ENCODE results near the gene NCLN.
"Not testable (repeated sequence)": the region's sequence is repeated elsewhere in the genome, so short reads cannot be mapped to it uniquely, and the experiment has no call there.

Gene NCLN

DNA sequence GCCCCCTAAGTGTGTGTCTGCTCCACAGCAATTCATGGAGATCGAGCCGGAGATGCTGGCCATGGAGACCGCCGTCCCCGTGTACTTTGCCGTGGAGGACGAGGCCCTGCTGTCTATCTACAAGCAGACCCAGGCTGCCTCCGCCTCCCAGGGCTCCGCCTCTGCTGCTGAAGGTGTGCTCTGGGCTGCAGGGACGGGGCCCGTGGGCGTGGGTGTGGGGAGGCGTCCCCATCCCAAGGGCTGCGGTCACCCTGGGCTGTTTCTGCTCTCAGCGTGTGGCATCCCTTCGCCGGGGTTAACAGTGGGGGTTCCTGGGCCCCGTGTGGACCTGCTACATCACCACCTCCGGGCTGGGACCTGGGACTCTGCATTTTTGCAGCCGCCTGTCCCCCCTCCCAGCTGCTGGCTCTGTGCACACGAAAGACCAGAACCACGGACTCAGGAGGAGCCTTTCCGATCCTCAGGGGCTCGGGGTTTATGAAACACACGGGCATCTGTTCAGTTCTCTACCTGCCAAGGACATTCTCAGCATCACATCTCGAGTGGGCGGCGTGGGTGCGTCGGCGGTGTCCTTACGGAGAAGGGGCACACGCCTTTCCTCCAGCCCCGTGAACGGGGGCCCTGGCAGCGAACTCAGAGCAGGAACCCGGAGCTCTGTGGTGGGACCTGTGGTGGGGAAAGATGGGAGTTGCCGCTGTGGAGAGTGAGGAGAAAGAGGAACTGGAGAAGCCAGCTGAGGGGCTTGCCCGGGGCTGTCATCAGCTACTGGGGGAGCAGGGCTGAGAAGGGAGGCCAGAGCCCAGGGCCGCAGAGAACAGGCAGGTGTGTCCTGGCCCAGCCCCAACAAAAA, 7.8 kb downstream of the NCLN start:
- Histone ChIP-seq H3K9me3 (no peaks in the 10 kb centered on the region), H3K36me3 (replicated peaks) (peaks cover 33% of the 10 kb centered on the region), H3K27me3 (ENCODE audit: low read depth) (no peaks in the 10 kb centered on the region), H3K4me1 (no peaks in the 10 kb centered on the region; the same call in 1 of the 2 replicates), H3K4me3 (no peak overlapping the region)
- DNase-seq (ENCODE audit: low spot score in 2 of 2): no peak
- in situ Hi-C loops (cut with MboI; ENCODE audit: low sequenced_read_pairs): no loop called here

DNA sequence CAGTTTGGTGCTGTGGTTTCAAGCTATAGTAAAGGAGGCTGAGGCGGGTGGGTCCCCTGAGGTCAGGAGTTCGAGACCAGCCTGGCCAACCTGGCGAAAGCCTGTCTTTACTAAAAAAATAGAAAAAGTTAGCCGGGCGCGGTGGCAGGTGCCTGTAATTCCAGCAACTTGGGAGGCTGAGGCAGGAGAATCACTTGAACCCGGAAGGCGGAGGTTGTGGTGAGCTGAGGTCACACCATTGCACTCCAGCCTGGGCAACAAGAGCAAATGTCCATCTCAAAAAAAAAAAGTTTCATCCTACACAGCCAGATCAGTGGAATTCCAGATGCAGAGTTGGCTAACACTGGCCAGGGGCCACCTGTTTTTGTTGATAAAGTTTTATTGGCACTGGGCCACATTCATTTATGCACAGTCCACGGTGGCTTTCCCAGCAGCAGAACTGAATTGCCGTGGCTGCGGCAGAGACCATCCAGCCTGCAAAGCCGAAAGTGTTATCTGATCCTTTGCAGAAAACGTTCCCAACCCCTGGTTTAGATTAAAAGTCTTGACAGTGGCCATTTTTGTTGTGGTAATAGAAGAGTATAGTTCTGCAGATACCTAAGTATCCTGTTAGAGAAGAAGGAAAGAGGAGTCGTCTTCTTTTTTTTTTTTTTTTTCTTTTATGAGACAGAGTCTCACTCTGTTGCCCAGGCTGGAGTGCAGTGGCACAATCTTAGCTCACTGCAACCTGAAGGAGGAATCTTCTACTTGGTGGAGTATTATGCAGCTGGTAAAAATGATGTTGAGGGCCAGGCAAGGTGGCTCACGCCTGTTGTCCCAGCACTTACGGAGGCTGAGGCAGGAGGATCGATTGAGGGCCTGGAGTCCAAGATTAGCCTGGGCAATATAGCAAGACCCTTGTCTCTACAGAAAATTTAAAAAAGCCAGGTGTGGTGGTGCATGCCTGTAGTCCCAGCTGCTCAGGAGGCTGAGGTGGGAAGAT, 8.7 kb downstream of the NCLN start:
- DNase-seq (ENCODE audit: low spot score in 2 of 2): no peak
- Histone ChIP-seq H3K36me3 (replicated peaks) (peaks cover 33% of the 10 kb centered on the region), H3K27me3 (ENCODE audit: low read depth) (no peaks in the 10 kb centered on the region), H3K4me1 (no peaks in the 10 kb centered on the region; the same call in 1 of the 2 replicates), H3K9me3 (no peaks in the 10 kb centered on the region), H3K4me3 (no peak overlapping the region)
- in situ Hi-C loops (cut with MboI; ENCODE audit: low sequenced_read_pairs): no loop called here

- H3K36me3 ChIP-seq (replicated peaks): peaks cover 30% of the 10 kb centered on the region
- H3K4me1 ChIP-seq: no peaks in the 10 kb centered on the region; the same call in 1 of the 2 replicates
- in situ Hi-C loops (cut with MboI; ENCODE audit: low sequenced_read_pairs): no loop called here
- H3K27me3 ChIP-seq (ENCODE audit: low read depth): no peaks in the 10 kb centered on the region
- DNase-seq (ENCODE audit: low spot score in 2 of 2): no peak
- H3K9me3 ChIP-seq: no peaks in the 10 kb centered on the region
- H3K4me3 ChIP-seq: no peak overlapping the region
Observed at GRCh38 chr19:3196064-3196932, 10.6 kb downstream of the NCLN start.

DNA sequence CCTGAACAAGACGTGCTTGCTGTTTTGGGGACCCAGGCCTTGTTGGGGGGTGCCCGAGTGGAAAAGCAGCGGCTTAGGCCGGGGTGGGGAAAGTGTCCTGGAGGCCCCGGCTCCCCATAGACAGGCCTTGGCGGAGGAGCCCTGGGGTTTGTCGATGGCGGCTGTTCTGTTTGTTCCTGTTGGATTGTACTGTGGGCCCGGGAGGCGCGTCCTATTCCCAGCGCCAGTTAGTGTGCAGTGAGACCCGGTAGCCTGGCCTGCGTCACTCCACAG, 11.1 kb downstream of the NCLN start:
- Histone ChIP-seq H3K4me3 (no peak overlapping the region), H3K9me3 (no peaks in the 10 kb centered on the region), H3K4me1 (no peaks in the 10 kb centered on the region; the same call in 1 of the 2 replicates), H3K27me3 (ENCODE audit: low read depth) (no peaks in the 10 kb centered on the region), H3K36me3 (replicated peaks) (peaks cover 27% of the 10 kb centered on the region)
- in situ Hi-C loops (cut with MboI; ENCODE audit: low sequenced_read_pairs): no loop called here
- no peak for DNase-seq (ENCODE audit: low spot score in 2 of 2)

DNA sequence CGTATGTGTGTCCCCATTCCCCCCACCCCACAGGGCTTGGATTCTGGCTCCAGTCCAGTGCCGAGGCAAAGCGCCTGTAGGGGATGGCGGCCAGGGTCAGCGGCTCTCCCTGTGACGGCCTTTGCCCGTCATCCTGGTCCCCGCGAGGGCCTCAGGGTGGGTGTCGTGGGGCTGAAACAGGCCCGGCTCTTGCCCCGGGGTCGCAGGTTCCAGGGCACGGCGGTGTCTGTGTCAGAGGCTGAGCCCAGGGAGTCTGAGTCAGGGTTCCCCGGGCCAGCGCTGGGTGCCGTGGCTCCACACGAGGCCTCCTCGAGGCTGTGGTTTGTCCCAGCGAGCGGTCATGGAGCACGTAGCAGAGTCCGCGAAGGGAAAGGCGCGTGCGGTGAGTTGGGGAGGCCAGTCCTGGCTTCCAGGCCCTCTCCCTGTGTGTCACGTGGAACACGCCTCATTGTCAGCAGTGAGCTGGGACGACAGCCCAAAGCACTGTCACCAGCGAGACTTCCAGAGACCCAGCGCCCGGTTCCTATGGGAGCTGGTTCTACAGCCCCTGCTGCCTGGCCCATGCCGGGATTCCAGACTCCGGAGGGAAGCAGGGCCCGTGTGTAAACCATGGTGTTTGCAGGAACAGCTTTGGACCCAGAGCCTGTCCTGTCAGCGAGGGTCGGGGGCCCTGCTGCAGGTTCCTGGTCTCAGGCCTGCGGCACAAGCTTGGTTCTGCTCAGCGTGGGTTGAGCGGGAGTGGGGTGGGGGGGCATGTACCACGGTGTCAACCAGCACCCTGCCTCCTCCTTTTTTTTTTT, 13.4 kb downstream of the NCLN start:
- in situ Hi-C loops (cut with MboI; ENCODE audit: low sequenced_read_pairs): no loop called here
- Histone ChIP-seq H3K9me3 (no peaks in the 10 kb centered on the region), H3K4me3 (no peak overlapping the region), H3K36me3 (replicated peaks) (peaks cover 33% of the 10 kb centered on the region), H3K4me1 (no peaks in the 10 kb centered on the region; the same call in 1 of the 2 replicates), H3K27me3 (ENCODE audit: low read depth) (no peaks in the 10 kb centered on the region)
- DNase-seq (ENCODE audit: low spot score in 2 of 2): no peak

- in situ Hi-C loops (cut with MboI; ENCODE audit: low sequenced_read_pairs): no loop called here
Observed at GRCh38 chr19:3201072-3201700, 15.5 kb downstream of the NCLN start.

DNA sequence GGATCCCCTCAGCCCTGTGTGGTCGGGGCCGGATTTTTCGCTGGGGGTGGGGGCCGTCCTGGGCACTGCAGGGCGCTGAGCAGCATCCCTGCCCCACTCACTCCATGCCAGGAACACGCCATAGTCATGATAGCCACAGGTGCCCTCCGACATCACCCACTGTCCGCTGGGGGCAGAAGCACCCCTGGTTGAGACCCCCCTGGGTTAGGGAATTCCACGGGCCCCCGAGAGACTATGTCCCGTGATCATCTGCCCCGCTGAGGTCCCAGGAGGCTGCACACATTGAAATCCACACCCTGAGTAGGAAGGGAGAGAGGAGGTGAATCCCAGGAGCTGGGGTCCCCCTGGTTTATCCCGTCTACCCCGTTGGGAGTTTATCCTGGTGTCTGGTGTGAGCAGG, 16.2 kb downstream of the NCLN start:
- DNase-seq (ENCODE audit: low spot score in 2 of 2): no peak
- in situ Hi-C loops (cut with MboI; ENCODE audit: low sequenced_read_pairs): no loop called here
- Histone ChIP-seq H3K9me3 (no peaks in the 10 kb centered on the region), H3K36me3 (replicated peaks) (peaks cover 43% of the 10 kb centered on the region), H3K27me3 (ENCODE audit: low read depth) (no peaks in the 10 kb centered on the region), H3K4me1 (no peaks in the 10 kb centered on the region; the same call in 1 of the 2 replicates), H3K4me3 (no peak overlapping the region)

More at GRCh38 chr19:3201072-3201700, 15.5 kb downstream of the NCLN start:
- Histone ChIP-seq H3K4me3 (no peak overlapping the region), H3K36me3 (replicated peaks) (peaks cover 40% of the 10 kb centered on the region), H3K27me3 (ENCODE audit: low read depth) (no peaks in the 10 kb centered on the region), H3K4me1 (no peaks in the 10 kb centered on the region; the same call in 1 of the 2 replicates), H3K9me3 (no peaks in the 10 kb centered on the region)
- DNase-seq (ENCODE audit: low spot score in 2 of 2): no peak

- Histone ChIP-seq H3K4me1 (no peaks in the 10 kb centered on the region), H3K36me3 (replicated peaks) (peaks cover 47% of the 10 kb centered on the region), H3K4me3 (no peak overlapping the region), H3K27me3 (ENCODE audit: low read depth) (no peaks in the 10 kb centered on the region), H3K9me3 (no peaks in the 10 kb centered on the region)
- DNase-seq (ENCODE audit: low spot score in 2 of 2): no peak
- in situ Hi-C loops (cut with MboI; ENCODE audit: low sequenced_read_pairs): no loop called here
Observed at GRCh38 chr19:3202346-3202745, 16.6 kb downstream of the NCLN start.

GRCh38 chr19:3202895-3203294, 17.2 kb downstream of the NCLN start:
- H3K27me3 ChIP-seq (ENCODE audit: low read depth); H3K4me1 ChIP-seq; in situ Hi-C loops (cut with MboI; ENCODE audit: low sequenced_read_pairs); H3K4me3 ChIP-seq; DNase-seq (ENCODE audit: low spot score in 2 of 2); H3K9me3 ChIP-seq: not testable (repeated sequence)
- H3K36me3 ChIP-seq (replicated peaks): peaks cover 49% of the 10 kb centered on the region

DNA sequence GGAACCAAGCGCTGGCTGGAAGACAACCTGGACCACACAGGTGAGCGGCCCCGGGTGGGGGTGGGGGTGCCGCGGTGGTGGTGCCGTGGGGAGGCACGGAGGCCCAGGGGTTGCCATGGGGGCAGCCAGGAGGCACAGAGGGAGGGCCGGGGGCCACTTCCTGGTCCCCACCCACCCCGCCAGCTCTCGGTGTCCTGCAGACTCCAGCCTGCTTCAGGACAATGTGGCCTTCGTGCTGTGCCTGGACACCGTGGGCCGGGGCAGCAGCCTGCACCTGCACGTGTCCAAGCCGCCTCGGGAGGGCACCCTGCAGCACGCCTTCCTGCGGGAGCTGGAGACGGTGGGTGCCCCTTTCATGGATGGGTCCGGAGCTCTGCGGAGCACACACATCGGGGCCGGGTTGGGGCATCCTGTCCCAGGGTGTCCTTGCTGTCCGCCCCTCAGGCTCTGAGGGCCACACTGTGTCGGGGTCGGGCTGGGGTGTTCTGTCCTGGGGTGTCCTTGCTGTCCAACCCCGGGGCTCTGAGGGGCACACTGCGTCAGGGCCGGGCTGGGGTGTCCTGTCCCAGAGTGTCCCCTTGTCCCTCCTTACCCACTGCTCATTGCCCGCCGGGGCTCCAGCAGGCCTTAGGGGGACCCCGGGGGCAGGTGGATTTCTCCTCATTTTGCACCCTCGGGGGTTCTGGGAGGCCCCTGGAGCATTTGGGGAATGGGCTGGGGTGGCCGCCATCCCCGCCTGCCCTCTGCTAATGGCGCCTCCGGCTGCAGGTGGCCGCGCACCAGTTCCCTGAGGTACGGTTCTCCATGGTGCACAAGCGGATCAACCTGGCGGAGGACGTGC, 18.3 kb downstream of the NCLN start:
- no peak for DNase-seq (ENCODE audit: low spot score in 2 of 2)
- H3K27me3 ChIP-seq (ENCODE audit: low read depth): no peaks in the 10 kb centered on the region
- no peaks in the 10 kb centered on the region for H3K4me1 ChIP-seq
- no peak overlapping the region for H3K4me3 ChIP-seq
- H3K36me3 ChIP-seq (replicated peaks): peaks cover 45% of the 10 kb centered on the region
- in situ Hi-C loops (cut with MboI; ENCODE audit: low sequenced_read_pairs): no loop called here
- no peaks in the 10 kb centered on the region for H3K9me3 ChIP-seq

DNA sequence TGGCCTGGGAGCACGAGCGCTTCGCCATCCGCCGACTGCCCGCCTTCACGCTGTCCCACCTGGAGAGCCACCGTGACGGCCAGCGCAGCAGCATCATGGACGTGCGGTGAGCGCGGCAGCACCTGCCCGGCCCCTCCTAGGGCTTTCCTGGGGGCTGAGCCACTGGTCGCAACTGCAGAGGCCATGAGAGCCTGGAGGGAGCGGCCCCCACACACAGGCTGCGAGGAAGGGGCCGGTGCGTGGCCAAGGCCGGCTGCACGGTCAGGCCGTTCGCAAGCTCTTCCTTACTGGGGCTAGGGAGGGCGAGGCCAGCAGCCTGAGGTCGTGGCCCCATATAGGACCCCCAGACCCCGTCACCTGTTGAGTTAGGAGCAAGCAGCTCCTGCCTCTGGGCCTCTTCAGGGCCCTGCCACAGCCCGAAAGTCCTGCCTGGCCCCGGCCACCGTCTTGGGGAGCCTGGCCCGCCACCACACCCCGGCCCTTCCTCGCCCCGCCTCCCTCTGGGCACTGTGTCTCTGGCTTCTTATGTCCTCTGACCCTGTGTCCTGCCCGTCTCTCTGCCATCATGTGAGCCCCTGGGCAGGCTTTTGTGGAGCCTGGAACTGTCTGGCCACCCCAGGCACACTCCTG, 19.0 kb downstream of the NCLN start:
- Histone ChIP-seq H3K27me3 (ENCODE audit: low read depth) (no peaks in the 10 kb centered on the region), H3K9me3 (no peaks in the 10 kb centered on the region), H3K4me1 (no peaks in the 10 kb centered on the region), H3K4me3 (no peak overlapping the region), H3K36me3 (replicated peaks) (peaks cover 42% of the 10 kb centered on the region)
- in situ Hi-C loops (cut with MboI; ENCODE audit: low sequenced_read_pairs): no loop called here
- DNase-seq (ENCODE audit: low spot score in 2 of 2): no peak

All from HAP-1 (cell line).